Activated CD4-positive, CD25-positive, alpha-beta regulatory T cell treated with anti-CD3 and anti-CD28 coated beads, Interleukin-2, amount 50 U/mL, for 24 hours (primary cell): Measurements from ENCODE around the gene VAV2.

ENCODE experiments used
- ATAC-seq, 2 donors: fragments of 150-1000 bp; cut with Tn5 transposase; one replicate each; pipeline ENCODE4 v1.10.0; 2021; ENCODE audit warnings: mild to moderate bottlenecking in 1 of 2, moderate library complexity in 1 of 2

VAV2 gene

DNA sequence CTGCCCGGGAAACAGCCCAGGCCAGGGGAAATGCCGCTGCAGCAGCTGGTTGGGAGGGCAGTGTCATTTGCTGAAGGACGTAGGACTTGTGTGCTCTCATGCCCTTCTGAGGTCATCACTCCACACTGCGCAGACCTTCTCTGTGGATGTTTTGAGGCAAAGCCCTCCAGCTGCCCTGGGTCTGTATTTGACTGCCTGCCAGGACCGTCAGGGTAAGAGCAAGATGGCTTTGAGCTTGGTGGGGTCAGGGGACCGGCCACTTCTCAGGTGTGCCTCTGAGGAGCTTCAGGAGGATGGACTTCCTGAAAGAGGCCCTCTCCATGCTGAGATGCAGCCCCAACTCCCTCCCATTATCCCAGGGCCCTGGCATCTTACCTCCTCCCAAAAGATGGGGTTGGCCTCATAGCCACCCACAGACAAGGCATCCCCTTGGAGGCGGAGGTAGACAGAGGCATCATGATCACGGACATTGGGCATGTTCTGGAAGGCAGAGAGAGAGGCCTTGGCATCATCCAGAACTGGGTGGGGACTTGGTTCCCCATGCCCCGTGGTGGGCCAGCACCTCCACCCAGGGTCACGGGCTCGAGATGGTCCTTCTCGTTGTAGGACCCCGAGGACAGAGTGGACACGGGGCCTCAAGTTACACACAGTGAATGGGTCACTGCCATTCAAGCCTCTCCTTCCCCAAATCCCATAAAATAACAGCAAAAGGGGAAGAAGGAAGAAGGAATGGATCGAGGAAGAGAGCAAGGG is 273.4 kb downstream of the VAV2 start:
- no peak for ATAC-seq

DNA sequence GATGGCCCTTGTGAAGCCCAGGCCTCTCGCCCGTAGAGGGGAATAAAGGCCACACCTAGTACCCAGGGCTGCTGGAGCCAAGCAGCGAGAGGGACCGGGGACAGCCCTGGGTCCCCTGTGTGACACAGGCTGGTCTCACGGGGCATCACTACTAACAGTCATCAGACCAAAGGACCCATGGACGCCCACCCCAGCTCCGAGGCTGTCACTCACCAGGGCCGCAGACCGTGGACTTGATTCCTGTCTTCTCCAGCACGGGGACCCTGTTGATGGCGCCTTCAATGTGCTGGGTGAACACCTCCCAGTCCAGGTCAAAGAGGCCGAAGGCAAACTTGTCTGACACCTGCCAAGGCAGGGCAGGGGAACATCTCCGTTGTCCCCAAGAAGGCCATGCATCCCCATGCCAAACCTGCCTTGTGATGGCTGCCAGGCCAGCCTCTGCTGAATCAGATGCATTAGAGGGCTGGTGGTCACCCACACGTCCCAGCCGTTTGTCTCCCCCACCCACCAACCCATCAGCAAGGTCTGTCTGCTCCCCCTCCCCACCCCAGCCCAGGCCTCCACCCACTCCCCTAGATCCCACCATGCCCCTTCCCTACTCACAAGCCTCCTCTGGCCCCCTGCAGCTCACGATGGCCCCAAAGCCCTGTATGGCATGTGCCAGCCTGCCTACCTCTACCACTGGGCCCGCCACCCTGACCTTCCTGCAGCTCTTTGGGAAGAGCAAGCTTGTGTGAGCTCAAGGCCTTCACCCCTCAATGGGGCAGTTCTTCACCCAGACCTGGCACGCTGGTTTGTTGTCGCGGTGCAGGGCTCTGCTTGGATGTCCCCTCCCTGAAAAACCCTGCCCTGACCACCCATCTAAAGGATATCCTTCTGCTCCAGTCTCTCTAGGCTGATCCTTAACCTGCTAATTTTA is 274.8 kb downstream of the VAV2 start:
- ATAC-seq: no peak

- ATAC-seq: no peak
Observed at GRCh38 chr9:133716564-133717112, 275.5 kb downstream of the VAV2 start.

DNA sequence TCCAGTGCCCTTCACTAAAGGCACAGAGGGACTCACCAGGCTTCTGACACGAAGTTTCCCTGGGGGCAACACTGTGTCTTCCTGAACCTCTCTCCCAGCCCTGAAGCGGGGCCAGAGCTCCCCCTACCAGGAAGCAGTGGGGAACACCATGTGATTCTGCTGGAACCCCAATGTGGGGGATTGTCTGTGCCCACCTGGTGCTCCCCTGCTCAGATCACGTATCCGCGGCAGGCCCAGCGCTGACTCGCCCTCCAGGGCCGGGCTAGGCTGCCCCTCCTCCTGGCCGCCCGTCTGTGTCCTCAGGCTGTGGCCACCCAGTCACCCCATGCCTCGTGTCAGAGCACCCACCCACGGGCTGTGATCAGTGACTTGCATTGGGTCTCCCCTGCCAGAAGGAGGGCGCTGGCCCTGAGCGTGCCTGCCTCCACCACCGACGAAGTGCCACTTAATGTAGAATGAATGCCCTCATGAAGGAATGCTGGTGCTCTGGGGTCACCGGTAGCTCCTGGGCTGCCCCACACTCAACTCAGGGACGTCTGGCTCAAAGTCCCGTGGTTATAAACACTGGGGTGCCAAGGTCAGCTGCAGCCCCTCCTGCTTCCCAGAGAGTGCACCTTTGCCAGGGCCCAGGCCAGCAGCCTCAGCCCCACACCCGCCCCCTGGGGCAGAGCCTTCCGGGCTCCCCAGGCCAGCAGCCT is 276.1 kb downstream of the VAV2 start:
- ATAC-seq: no peak

DNA sequence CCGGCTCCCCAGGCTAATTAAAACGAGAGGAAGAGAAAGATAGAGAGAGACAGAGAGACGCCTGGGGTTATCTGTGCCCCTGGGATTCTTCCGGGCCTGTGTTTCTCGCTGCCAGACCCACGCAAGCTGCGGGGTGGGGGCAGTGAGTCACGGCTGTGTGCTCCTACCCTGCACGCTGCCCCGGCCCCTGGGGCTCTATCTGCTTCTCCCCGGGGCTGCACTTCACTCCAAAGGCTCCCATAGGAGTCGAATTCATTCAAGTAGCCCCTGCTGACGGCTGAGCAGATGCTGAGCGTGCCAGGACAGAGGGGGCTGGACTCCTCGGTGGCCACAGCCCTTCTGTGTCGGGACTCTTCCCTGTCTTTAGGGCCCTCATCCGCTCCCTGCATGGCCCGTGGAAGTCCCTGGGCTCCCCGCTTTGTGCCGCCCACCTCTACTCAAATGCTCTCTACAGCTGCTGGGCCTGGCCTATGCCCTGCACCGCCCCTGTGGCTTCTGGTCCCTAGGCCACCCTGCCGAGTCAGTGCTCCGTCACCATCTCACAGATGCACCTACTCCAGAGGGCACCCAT is 276.7 kb downstream of the VAV2 start:
- ATAC-seq: no peak

GRCh38 chr9:133714606-133715294 is 277.4 kb downstream of the VAV2 start:
- no peak for ATAC-seq

- ATAC-seq: no peak
Observed at GRCh38 chr9:133713960-133714495, 278.1 kb downstream of the VAV2 start.

DNA sequence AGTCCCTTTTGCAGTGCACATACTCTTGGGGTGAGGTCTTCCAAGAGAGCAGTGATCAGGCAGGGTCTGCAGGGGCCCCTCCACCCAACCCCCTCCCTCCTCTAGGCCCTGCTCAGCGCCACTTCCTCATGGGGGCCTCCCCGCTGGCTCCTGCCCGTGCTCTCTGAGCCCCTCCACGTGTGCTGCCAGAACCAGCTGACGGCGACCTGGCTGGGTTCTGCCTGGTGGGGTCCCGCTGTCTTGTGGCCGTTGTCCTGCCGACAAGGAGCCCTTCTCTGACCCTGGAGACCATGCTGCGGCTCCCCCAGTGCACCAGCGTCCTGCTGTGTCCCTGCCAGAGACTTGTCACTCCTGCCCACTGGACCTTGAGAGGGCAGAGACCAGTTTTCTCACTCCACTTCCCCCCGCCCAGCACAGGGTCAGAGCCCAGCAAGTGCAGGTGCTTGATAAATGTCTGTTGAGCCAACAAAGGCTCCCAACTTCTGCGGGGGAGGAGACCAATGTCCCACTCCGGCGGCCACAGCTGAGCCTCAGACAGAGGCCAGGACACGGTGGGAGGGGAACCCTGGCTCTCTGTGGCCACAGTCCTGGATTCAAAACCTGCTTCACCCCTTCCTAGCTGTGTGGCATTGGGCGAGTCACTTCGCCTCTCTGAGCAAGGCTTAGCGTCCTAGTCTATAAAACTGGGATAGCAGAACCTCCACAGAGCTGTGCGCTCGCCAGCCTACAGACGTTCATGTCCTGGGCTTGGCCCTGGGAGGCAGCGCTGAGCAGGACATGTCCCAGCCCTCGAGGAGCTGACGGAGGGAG is 278.8 kb downstream of the VAV2 start:
- ATAC-seq: no peak

DNA sequence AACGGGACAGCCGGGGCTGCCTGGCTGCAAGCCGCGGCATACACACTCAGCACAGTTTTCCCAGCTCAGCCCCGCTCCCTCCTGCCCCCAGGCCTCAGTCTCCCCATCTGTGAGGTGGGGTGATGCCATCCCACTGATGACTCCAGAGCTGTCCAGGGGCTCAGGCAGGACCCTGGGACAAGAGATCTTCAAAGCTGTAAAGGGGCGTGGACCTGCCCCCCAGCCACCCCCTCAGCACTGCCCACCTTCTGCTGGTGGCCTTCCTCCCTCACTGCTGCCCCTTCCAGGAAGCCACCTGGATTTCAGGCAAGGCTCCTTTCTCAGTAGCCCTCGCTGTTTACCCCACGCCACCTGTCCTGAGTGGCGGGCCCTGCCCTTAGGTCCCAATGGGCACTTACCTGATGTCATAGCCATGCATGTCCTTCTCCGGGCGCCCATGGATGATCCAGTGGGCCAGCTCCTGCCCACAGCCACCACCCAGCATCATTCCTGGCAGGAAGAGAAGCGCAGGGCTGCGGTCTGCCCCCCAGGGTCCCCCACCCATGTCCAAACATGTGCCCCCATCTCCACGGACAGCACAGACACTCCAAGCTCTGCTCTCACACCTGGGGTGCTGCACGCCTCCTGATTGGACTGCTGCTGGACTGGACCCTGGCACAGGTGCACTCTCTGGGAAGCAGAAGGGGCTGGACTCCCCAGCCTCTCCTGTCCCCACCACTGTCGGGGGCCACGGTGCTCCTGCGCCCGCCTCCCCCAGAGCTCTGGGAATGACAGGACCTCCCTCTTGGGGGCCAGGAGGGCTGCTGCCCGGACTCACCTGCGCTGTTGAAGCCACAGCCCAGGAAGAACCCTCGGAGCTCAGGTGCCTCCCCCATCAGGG is 279.7 kb downstream of the VAV2 start:
- ATAC-seq: no peak
